Ureter (tissue), 1 donor: Measurements from ENCODE around the gene MRPS21. TPM values are rescaled to one million over a fixed set of nuclear protein-coding genes. Genes with fewer than 3 reads are reported as not detected.

Source experiments
- DNase-seq: peaks from one replicate; pipeline ENCODE4 v3.0.0-alpha.2; 2020; ENCODE audit warnings: low spot score
- total RNA-seq: library from RNA; stranded (reverse); gene quantifications from one replicate; pipeline ENCODE4 v1.2.4, GENCODE V29; 2023
- donor health status: DM: yes; HTN: yes; CAD: no.

Gene MRPS21
- 79.7 TPM for total RNA-seq

DNA sequence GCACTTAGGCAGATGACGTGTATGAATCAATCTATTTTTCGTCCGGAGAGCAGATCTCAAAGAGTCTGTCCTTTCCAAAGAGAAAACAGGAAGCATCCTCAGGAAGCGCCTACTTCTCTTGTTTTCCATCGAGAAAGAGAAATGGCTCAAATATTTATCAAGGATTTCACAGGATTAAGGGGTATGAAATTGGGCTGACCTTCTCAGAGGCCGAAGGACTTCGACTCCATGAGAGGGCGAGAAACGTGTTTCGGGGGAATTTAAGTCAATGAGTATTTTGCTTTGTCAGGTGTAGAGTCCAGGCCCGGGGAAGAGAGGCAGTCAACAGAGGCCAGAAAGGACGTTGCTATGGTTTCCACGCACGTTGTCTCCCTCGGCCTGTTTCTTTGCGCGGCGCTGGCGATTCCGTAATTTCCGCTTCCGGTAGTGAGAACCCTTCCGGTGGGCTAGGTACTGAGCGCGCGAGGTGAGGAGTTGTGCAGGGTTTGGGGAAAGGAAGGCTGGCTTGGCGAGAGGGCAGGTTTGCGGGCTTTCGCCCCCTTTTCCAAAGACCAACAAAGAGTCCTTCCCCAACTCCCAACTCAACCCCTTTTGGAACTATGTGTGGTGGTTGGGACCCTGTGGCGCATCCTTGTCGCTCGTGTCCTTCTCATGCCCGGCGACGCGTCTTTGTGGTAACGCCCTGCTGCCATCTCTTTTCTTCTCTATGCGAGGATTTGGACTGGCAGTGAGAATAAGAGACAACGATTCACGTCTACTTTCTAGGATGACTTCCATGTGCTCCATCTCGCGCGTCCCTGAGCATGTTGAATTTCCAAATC, at the start of gene MRPS21:
Gene MRPS21 (plus strand): TSS at position 429 of the 821 bp plus-strand sequence. CDS start 506 bp downstream, outside the sequence.
- DNase-seq = peak; percentile 92

DNA sequence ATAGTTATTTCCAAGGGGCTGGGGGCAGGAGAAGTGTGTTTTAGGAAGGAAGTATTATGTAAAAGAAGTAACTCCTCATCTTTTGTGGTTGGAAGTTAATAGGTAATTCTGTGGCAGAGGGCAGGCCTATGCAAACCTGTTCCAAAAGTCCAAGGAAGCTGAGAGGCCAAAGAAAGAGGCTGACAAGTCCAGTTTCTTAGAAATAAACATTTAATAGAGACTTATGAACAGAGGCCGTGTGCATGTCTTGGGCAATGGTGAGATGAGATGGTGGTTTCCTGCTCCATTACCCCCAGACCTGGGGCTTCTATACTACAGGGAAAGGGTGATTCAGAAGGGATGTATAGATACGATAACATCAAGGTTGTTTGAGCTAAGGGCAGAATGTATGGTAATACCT, 43.7 kb upstream of the MRPS21 start:
- no peak for DNase-seq

DNA sequence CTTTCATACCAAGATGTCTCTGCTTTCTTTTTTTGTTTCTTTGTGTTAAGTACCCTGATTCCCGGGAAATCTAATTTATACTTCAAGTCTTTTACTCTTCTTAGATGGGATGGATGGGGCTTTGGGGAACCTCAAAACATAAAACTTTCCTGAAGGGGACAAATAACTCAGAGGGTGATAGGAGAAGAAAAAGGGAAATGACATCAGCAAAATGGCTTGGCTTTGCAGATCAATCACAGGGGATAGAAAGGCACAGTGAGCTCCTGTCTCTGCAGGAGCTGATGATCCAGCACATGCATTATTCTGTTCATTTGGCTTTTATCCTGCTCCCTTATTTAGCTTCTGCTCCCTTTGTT, 37.5 kb upstream of the MRPS21 start:
- no peak for DNase-seq

DNA sequence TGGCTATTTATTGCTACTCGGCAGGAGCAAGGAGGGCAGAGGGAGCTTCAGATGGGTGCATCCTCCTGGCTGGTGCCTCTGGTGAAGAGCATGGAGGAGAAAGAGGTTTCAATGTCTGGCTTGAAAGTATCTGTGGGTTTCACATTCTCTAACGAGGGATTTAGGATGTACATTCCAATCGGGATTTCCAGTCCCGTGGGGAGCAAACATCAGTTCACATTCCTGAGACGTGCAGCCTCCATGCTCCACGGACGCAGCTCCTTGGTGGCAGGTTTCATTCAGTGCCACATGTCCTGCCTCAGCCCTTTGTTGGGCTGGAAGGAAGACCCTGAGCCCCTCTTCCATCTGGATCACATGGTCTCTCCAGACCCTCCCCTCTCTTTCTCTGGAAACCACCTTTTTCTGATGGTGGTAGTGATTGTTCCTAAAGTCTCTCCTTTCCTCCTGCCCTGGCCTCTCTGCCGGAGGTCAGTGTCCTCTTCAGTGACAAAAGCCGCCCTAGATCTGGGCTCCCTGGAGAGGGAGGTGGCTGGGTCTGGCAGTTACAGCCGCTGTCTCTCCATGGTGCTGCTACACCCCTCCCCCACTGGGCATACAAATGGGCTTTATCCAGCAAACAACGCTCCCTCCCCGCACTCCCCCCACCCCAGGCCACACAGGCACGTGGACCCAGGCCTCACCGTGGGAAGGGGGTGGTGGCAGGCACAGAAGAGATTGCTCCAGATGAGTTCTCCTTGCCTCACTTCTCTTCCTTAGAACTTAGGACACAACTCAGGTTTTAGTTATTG, 36.9 kb upstream of the MRPS21 start:
- no peak for DNase-seq

DNA sequence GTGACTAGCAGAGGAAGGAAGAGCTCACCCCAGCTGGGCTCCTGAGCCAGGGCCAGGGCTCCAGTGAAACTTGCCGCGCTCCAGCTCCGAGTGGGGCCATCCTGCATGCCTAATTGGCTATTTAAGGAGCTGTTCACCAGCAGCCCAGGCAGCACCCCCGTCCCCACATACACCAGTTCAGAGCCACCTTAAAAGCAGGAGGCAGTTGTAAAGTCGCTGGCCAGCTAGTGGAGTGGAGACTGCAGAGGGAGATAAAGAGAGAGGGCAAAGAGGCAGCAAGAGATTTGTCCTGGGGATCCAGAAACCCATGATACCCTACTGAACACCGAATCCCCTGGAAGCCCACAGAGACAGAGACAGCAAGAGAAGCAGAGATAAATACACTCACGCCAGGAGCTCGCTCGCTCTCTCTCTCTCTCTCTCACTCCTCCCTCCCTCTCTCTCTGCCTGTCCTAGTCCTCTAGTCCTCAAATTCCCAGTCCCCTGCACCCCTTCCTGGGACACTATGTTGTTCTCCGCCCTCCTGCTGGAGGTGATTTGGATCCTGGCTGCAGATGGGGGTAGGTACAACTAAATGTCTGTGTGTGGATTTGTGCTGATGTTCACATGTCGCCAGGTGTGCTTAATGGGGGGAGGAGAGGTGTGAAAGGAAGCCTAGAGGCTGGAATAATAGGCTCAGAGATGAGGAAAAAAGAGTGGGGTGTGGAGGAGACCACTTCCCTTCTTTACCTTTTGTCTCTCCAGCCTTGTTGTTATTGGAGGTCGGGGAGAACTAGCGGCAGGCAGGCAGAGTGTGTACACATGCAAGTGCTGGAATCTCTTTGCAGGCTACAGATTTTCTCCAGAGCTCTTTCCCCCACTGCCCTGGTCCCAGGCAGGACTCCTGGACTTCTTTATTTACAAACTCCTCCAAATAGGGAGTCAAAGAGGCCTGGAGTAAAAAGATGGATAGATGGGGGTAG, 35.8 kb upstream of the MRPS21 start, which contains the start of gene CA14:
Gene CA14 (plus strand): TSS at position 151 of the 962 bp plus-strand sequence. CDS start 355 bp downstream, at position 506.
- no peak for DNase-seq

DNA sequence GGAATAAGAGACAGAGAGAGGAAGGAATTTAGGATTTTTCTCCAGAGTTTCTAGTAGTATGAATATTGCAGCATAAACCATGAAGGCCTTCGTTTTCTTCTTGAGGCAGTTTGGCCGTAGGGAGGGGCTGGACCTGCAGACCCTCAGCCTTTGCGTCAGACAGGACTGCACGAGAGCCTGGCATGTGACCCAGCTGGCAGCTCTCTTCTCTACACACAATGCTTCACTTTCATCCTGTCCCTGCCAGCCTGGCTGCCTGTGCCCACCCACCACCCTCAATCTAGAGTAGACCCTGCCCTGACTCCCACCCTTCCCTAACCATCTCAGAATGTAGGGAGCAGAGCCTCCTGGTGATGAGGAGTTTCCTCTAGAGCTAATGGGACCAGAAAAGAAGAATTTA, 34.4 kb upstream of the MRPS21 start:
- no peak for DNase-seq

DNA sequence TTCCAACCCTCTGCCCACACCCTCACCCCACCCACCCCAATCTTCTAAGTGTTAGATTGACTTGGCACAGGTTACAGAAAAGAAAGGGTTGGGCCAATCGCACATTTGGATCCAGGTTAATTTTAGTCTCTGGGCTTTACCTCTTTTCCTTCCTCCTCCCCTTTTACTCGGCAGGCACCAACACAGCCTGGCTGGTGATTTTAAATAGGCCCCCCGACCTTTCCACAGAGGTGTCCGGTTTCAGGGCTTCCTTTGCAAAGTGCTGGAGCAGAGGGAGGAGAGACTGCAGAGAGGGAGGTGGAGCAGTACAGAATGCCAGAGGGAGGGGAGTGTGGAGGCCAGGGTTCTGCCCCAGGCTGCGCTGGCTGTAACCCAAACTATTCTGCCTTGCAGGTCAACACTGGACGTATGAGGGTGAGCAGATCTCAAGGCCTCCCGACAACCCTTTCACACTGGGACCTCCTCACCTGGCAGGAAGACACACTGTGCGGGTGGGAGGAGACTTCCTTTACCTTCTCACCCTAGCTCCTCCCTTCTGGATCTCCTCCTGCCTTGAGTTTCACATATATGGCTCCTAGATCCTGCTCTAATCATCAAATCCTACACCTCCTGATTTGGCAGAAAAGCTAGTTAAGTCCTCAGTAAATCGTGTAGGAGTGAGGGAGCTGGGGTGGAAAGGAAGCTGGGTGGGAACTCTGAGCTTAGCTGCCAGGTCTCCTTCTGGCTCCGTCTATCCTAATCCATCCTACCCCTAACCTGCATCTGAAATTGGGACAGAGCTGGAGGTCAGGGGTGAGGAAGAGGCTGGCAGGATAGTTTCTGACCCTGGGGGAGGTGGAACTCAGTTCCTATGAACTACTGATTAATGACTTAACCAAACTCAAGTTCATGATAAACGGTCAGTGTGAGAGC, 33.6 kb upstream of the MRPS21 start:
- peak; percentile 62 for DNase-seq

DNA sequence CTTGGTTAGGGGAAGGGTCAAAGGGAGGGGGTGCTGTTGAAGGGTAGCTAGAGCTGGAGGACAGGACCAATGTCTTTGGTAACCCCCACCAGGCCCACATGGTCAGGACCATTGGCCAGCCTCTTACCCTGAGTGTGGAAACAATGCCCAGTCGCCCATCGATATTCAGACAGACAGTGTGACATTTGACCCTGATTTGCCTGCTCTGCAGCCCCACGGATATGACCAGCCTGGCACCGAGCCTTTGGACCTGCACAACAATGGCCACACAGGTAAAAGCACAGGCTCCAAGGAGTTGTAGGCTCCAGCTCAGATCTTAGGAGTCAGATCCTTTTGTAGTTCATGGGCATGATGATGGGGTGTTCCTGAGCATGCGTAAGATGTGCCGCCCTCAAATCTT, 32.3 kb upstream of the MRPS21 start:
- no peak for DNase-seq

DNA sequence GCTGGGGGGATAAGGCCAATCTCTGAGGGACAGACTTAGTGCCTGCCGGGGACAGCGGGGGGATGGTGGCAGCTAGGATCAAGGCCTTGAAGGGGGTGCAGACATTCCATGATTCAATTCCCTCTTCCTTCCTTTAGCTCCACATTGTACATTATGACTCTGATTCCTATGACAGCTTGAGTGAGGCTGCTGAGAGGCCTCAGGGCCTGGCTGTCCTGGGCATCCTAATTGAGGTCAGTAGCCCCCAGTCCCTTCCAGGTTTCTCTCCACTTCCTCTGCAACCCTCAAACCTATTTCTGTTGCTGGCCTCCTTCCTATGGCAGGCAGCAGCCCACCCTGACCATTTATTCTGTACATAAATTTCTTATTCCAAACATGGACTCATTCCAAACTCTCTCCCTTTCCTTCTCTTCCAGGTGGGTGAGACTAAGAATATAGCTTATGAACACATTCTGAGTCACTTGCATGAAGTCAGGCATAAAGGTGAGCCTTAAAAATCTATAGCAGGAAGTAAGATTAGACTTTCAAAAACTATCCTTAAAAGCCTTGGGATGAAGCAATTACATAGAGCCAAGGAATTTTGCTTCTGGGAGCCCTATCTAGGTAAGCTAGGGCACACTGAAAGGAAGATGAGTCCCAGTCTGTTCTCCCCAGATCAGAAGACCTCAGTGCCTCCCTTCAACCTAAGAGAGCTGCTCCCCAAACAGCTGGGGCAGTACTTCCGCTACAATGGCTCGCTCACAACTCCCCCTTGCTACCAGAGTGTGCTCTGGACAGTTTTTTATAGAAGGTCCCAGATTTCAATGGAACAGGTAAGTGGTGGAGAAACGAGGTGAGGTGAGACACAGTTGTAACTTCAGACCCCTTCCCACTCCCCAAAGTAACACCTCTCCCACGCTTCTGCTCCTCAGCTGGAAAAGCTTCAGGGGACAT, 31.0 kb upstream of the MRPS21 start:
- no peak for DNase-seq

DNA sequence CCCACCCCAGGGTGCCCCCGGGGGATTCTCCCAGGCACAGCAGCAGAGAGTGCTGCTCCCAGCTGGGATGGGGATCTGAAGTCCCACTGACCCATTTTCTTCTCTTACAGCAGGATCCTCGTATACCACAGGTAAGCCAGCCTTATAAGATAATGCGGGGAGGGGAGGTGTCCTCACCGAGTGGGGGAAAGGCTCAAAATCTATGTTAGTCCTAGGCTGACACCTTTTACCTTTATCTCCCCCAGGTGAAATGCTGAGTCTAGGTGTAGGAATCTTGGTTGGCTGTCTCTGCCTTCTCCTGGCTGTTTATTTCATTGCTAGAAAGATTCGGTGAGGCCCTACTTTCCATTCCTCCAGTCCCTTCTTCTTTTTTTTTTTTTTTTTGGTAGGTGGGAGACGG, 30.1 kb upstream of the MRPS21 start:
- DNase-seq = no peak

DNA sequence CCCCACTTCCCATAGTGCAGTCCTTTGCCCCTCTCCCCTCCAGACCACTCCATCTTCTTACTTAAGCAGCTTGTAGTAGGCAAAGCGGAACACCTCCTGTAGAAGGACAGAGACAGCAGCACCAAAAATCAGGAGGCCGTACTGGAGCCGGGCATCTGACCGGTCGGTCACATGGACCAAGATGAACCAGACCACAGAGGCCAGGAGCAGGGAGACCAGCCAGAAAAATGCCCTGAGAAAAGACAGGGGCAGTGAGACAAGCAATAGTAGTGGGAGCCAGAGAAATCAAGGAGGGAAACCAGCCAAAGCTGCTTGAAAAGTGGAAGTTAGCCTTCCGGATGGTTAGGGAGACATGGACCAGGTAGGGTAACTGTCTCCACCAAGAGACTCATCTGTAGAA, 25.8 kb upstream of the MRPS21 start:
- DNase-seq = no peak

DNA sequence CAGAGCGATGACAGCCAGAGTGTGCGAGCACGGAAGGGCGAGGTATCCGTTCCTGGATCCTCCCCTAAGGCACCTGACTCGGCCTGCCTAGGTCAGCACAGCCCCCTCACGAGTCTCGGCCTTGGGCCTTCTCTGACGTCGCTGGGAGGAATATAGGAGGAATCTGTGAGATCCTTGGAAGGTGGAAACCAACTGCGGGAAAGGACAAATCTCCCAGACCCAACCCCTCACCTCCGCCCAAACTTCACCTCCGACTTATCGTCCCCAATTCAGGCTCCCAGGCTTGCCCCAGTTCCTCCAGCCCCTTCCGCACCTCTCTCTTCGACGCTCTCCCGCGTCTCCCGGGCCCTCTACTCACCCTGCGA, 25.3 kb upstream of the MRPS21 start:
- peak; percentile 59 for DNase-seq

DNA sequence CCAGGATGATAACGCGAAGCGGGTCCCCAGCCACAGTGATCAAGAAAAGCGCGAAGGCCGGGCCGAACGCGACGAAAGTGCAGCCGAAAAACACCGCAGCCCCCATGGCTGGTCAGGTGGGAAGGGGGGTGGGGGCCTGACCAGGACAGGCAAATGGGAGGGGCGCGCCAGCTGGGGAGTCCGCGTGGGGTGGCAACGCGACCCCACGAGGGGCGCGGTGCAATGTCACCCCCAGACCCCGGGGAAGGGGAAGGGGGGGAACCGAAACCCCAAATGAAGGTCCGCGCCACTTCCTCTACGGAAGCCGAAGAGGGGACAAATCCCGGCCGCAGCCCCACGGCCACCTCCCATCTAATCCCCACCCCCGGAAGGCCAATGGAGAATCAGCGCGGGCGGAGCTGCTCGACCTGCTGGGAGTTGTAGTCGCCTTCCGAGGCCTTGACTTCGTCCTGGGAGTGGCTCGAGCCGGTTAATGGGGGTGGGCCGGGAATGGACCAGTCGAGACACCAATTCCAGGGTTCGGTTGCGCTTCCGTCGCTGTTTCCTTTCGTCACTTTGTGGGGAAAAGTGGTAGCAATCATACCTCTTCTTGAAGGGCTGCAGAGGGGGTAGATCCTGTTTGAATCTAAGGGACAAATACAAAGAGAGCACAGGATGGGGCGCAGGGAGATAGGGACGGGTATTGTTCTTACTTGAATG, 24.8 kb upstream of the MRPS21 start, which contains the start of gene APH1A:
Gene APH1A (minus strand): TSS at position 312 of the 699 bp plus-strand sequence. CDS start 206 bp downstream, at position 106.
- peak; percentile 98 for DNase-seq

DNA sequence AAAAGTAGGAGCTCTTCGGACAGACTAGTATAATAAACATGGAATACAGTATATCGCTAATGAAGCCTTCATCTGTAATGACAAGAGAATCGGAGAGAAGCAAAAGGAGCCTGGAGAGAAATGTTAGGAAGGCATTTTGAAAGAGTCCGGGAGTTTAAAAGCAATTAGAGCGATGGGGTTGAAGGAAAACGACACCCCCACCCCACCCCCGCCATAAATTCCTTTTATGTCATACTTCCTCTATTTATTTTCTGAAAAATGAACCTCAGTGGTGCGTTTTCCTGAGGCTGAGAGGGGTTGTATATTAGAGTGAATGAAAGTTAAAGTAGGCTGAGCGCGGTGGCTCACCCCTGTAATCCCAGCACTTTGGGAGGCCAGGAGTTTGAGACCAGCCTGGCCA, 24.2 kb upstream of the MRPS21 start:
- no peak for DNase-seq

DNA sequence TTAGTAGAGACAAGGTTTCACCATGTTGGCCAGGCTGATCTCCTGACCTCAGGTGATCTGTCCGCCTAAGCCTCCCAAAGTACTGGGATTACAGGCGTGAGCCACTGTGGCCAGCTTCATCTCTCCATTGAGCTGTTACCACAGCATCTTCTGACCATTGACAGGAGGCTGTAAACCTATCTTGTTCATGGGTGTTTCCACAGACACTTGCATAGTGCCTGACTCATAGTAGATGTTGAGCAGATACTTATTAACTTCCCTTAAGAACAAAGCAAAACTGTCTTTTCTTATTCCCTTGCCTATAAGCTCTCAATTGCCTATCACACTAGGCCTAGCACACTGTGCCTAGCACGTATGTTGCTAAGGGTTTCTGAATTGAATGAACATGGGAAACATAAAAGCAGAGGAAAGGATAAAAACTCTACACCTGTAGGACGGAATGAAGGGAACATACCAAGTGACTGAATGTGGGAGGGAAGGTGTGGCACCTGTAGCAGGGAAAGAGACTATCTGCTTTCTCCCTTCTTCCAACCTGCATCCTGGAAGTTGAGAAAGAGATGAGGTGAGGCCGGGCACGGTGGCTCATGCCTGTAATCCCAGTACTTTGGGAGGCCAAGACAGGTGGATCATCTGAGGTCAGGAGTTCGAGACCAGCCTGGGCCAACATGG, 22.2 kb upstream of the MRPS21 start:
- DNase-seq = no peak

DNA sequence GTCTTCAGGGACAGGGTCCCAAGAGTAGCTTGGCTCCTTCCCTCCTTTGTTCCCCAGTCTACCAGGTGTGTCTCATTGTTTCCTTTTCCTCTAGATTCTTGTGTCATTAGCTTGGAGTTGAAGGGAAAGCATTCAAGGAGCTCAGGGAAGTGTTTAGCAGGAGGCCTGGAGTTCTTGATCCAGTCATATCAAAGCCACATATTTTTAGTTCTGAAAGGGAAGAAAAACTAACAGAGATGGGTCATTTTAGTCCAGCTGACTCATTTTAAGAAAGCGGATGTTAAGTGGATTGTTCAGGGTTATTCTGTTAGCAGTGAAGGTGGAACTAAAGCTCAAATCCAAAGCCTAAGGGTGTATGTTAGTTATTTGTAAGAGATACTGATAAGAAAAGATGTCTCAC, 20.4 kb upstream of the MRPS21 start:
- DNase-seq = no peak

DNA sequence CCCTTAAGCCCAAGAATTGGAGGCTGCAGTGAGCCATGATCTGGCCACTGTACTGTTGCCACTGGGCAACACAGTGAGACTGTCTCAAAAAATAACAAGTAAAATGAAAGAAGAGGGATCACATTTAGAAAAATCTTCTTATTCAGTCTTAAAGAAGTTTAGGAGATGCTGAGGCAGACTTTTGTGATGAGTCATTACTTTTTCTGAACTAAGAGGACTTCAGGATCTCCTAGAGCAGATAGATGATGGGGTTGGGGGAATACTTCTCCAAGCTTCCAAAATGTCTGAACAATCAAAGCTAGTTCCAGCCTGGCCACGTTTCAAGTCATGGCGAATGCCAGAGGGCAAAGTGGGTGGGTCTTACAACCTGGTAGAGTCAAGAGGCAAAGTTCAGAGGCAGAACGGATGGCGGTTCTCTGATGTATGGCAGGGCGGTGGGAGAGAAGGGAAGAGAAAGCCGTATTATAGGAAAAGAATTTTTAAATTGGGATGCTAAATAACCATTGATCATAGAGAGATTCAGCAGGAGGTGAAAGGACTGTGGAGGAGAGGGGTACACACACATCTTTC, 13.4 kb upstream of the MRPS21 start:
- no peak for DNase-seq

DNA sequence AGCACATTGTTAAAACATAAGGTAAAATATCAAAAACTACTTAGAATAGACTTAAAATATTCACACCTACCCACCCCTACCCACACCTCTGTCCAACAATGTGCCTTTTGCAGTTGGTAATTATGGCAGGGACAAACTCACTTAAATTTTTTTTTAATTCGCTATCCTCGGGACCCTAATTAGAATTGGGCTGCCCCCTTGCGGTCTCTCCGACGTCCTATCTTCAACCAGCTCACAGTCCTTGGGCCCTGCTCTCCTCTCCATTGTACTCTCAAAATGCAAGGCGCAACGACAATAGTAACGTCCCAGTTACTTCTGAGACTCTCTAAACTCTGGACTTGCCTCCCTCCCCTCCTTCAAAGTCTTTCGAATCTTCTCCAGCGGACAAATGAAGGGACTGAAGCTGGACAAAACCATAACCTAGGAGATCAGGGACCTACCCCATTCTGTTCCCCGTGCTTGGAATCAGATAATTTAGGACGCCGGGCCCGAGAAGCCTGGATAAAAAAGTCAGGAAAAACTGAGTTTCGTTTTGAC, 12.4 kb upstream of the MRPS21 start:
- peak; percentile 77 for DNase-seq
